Measurements from ENCODE around the gene FAM3A.
"Not testable (repeated sequence)": the region's sequence is repeated elsewhere in the genome, so short reads cannot be mapped to it uniquely, and the experiment has no call there.

The FAM3A gene

DNA sequence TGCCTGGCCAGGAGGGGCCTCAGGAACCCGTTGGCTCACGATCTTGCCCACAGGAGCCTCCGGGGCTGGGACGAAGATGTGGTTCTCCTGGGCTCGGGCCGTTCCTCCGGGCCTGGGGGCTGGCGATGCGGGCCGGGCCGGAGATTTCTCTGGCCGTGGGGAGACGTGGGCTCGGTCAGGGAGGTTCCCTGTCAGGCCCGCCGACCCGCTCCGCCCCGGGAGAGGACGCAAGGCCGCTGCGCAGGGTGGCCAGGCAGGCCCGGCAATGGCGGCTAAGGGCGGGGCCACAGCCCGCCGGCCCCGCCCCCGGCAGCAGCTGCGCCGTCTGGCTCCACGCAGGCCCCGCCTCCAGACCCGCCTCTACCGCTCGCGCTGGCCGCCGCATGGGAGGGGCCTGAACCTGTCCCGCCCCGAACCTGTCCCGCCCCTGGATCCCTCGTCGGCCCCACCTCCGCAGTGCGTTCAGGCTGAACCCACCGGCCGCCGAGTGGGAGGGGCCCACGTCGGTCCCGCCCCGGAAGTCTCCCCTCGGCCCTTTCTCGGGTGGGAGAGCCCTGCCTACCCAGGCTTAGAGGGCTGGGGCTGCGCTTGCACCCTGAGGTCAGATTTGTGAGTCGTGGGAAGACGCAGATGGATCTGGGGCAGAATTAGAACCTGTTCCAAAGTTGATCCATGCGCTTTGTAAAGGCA lies at the start of gene FAM3A:
TSS of gene FAM3A (minus strand) at position 267 of the 690 bp plus-strand sequence. CDS start 460 bp downstream, outside the sequence.
- DNase-seq = peak; percentile 94

DNA sequence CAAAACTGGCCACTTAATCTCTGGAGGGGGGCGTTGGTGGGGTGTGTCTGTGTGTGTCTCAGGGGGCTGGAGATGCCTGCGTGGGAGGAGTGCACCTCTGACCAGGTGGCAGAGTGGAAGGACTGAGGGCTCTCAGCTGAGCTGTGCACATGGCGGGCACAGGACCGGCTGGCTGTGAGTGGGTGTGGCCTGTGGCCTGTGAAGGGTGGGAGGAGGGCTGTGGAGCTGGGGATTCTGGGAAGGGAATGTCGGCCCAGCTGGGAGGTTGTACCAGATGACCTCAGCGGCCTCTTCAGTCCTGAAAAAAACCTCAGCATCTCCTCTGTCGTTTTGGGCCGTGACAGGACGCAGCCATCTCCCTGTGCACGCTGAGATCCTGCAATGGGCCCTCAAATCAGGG lies 46.3 kb upstream of the FAM3A start:
- not testable (repeated sequence) for DNase-seq

DNA sequence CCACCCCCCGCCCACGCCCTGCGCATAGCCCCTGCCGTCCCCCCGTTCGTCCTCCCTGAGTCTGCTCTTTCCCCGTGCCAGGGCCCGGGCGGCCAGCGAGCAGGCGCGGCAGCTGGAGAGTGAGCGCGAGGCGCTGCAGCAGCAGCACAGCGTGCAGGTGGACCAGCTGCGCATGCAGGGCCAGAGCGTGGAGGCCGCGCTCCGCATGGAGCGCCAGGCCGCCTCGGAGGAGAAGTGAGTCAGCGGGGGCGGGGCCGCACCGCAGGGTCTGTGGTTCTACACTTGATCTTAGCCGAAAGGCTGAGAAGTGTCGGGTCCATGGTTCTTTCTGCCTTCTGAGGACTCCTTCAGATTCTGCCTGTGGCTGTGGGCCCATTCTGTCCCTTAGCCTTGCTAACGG lies 44.3 kb upstream of the FAM3A start:
- DNase-seq = not testable (repeated sequence)

DNA sequence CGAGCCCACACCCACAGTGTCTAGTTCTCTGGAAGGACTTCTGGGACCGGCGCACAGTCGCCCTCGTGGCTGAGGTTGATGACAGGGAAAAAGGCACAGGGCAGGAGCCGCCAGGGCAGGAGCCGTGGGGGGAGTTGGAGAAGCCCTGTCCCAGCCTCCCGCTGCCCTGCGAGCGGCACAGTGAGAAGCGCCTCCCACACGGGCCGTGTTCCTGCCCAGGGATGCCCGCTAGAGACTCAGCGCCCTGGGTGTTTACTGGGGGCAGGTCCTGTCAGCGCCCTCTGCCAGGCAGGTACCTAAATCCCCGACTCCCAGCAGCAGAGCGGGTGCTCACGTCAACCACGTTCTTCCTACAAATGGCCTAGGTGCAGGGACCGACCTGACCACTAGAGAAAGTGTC lies 42.9 kb upstream of the FAM3A start:
- not testable (repeated sequence) for DNase-seq

- not testable (repeated sequence) for DNase-seq
Observed at GRCh38 chrX:154558060-154558690, 42.1 kb upstream of the FAM3A start.

DNA sequence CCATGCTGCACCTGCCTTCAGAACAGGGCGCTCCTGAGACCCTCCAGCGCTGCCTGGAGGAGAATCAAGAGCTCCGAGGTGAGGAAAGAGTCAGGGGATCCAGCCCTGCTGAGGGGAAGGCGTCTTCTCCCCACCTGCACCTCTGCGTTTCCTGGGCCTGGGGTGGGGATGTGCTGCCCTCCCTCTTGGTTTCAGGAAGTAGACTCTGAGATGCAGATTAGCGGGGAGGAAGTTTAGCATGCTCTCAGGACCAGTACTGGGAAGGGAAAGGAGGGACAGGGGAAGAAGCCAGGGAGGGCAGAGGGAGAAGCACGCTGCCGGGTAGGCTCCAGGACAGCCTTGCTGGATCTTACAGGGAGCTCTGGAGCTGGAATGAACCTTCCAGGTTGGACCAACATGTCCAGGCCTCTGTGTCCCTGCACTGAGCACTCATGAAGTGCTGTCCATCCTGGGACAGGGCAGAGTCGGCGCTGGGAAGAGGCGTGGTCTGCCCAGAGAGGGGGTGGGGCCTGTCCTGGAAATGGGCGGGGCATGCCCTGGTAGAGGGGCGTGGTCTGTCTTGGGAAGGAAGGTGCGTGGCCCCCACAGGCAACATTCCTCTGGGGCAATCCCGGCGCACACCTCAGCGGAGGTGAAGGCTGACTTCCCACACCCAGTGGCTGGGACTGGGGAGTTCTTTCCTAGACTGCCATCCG lies 36.2 kb upstream of the FAM3A start:
- DNase-seq = not testable (repeated sequence)

- no peak for DNase-seq
Observed at GRCh38 chrX:154549766-154550165, 33.7 kb upstream of the FAM3A start.

DNA sequence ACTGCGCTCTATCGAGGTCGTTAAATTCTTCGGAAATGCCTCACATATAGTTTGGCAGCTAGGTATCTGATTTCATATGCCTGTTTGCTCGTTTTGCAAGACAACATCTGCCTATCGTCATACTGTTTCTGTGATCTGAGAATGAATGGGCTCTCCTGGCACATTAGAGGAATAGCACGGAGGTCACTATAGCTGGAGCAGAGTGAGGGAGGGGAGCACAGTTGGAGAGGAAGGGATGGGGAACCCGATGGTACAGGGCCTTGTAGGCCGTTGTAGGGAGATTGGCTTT lies 31.9 kb upstream of the FAM3A start:
- DNase-seq = no peak

DNA sequence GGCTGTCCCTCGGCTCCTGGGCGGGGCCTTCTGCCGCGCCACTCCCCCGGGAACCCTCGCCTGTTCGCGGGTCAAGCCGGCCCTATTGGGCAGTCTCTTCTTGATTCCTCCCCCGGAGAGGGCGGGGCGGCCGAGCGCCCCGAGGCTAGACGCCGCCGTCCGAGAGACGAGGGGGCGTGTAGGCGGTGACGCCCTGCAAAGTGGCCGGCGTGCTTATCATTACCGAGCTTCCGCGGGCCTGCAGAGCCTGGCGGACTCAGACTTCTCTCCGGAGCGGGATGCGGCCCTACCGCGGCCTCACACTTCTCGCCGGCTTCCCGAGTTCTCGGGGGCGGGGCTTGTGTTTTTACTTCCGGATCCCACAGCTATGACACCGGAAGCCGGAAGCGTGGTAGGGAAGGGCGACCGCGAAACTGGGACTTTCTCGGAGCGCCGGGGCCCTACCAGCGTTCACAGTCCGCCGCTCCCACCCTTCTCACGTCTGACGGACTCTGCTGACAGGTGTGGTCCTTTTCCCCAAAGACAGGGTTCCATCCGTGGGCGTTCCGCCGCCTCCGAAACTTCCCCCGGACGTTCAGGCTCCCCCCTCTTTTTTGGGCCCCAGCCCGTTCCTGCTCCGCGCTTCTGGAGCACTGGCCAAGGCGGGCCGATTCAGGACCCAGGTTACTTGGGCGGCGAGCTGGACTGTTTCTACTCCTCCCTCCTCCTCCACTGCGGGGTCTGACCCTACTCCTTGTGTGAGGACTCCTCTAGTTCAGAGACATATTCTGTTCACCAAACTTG lies 31.4 kb upstream of the FAM3A start, which contains the start of gene IKBKG:
TSS of gene IKBKG (plus strand) at position 376 of the 783 bp plus-strand sequence. CDS start 4,383 bp downstream, outside the sequence.
- peak; percentile 92 for DNase-seq

GRCh38 chrX:154546354-154547244 lies 30.6 kb upstream of the FAM3A start, which contains the start of gene G6PD:
TSS of gene G6PD (minus strand) at chrX:154546846. CDS start at chrX:154546155, 691 bp downstream.
- peak; percentile 86 for DNase-seq

DNA sequence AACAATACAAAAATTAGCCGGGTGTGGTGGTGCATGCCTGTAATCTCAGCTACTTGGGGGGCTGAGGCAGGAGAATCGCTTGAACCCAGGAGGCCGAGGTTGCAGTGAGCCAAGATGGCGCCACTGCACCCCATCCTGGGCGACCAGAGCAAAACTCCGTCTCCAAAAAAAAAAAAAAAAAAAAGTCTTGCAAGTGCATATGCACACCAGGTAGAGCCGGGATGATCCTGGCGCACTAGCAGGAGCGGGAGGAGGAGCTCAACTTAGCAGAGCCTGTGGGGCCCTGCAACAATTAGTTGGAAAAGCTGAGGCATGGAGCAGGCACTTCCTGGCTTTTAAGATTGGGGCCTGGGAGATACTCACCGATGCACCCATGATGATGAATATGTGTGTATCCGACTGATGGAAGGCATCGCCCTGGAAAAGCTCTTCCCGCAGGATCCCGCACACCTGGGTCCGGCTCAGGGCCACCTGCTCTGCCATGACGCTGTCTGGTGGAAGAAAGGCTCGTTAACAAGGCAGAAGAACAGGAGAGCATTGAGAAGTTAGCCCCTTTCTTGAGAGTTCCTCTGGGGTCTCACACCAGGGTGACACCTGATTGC lies 29.7 kb upstream of the FAM3A start:
- DNase-seq = no peak

GRCh38 chrX:154542723-154543424 lies 26.8 kb upstream of the FAM3A start:
- DNase-seq = peak; percentile 32

DNA sequence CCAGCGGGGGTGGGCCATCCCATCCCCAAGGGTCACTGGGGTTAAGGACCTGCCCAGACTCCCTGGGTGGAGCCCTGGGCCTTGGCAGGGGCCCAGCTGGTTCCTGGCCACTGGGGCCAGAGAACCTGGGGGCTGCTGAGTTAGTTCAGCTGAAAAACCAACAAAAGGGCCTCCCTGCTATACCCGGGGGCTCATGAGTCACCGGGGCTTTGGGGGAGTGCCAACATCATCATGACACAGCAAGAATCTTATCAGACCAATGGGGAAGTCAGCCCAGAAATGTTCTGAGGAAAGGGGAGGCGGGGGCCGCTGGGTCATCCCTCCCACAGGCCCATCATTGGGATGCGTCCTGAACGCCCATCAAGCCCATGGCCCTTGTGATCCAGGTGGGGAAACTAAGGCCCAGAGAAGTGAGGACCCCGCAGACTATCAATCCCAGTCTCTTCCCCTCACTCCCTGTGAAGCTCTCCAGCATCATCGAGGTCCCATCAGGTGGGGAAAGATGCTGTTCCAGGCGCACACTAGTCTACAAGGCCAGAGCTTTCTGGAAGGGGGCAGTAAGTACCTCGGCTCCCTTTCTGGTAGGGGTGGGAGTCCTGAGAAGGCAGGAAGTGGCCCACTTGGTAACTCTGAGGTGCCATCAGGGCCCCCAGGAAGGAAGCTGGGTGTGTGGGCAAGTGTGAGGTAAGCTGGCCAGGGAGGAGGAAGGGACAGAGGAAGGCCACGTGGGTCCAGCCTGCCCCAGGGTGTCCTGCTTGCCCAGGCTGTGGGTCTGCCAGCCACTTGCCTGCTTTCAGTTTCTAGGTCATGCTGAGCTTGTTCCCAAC lies 26.1 kb upstream of the FAM3A start:
- peak; percentile 28 for DNase-seq

DNA sequence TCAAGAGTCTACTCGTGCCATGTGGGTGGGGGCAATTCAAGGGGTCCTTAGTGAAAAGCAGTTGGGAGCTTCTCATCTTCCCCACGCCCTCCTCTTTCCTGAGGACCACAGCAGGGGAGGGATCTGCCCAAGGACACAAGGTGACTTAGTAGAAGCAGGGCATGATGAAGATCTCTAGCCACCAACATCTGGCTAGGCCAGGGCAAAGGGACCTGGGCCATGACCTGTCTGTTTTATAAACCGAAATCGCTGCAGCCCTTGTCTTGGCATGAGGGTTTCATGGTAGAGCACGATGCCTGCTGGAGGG lies 25.5 kb upstream of the FAM3A start:
- DNase-seq = no peak

DNA sequence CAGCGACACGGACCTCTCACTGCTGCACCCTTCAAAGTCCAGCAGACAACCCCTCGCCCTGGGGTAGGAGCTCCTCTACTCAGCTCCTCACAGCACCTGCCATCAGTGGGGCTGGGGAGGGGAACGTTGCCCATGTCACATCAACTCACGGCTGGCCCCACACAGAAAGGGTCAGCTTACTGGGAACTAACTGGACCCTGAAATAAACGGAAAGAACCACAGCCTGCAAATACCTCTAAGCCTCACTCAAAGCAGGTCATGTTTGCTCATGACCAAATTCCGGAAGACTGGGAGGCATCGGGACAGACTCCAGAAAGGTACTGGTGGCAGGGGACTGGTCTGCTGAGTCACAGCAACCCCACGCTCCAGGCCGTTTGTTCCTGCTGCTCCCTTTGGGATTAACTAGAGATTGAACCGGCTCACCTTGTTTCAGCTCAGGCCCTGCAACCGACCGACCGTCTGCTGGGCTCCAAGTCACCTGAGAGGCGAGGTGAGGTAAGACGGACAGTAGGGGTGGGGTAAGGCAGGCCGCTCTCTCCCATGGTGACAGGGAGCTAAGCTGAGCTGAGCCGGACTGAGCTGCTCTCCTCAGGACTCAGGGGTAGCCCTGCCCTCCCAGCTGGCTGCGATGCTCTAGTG lies 25.0 kb upstream of the FAM3A start:
- DNase-seq = no peak

DNA sequence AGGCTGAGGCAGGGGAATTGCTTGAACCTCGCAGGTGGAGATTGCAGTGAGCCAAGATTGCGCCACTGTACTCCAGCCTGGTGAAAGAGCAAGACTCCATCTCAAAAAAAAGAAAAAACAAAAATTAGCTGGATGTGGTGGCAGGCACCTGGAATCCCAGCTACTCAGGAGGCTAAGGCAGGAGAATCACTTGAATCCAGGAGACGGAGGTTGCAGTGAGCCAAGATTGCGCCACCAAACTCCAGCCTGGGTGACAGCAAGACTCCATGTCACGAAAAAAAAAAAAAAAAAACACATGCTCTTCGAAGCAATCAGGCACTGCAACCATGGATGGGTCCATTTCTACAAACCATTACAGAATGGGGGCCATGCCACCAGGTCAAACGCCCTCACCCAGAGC lies 24.3 kb upstream of the FAM3A start:
- DNase-seq = not testable (repeated sequence)

DNA sequence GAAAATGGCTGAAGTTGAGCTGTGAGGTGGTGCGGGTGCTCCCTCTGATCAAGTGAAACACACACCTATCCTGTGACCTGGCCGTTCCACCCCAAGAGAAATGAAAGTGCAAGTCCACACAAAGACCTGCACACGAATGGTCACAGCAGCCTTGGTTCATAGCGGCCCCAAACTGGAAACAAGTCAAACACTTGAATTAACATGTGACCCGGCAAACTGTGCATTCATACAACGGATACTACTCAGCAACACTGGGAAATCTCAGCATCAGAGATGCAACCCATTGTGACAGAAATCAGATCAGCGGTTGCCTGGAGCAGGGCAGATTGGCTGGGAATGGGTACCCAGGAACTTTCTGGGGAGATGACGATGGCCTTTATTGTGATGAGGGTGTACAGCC lies 23.0 kb upstream of the FAM3A start:
- DNase-seq = no peak

DNA sequence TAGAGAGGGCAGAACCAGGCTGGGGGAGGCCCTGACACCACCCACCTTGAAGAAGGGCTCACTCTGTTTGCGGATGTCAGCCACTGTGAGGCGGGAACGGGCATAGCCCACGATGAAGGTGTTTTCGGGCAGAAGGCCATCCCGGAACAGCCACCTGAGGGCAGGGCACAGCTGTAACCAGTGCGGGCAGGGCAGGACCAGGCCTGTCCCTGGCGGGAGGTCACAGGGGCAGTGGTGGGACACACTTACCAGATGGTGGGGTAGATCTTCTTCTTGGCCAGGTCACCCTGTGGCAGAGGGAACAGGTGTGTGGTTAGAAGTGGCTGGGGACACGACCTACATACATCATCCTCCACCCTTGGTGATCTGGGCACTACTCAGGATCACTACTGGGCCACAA lies 19.9 kb upstream of the FAM3A start:
- DNase-seq = no peak

- peak; percentile 87 for DNase-seq
Observed at GRCh38 chrX:154534526-154535322, 18.7 kb upstream of the FAM3A start.
